Inferior parietal cortex (tissue), 1 donor: ENCODE results near the gene HVCN1.
"Not testable (repeated sequence)": the region's sequence is repeated elsewhere in the genome, so short reads cannot be mapped to it uniquely, and the experiment has no call there.

Experiments
- DNase-seq: peaks from one replicate; pipeline ENCODE4 v3.0.0-alpha.2; 2016; ENCODE audit errors: extremely low spot score

HVCN1 gene, protein sequence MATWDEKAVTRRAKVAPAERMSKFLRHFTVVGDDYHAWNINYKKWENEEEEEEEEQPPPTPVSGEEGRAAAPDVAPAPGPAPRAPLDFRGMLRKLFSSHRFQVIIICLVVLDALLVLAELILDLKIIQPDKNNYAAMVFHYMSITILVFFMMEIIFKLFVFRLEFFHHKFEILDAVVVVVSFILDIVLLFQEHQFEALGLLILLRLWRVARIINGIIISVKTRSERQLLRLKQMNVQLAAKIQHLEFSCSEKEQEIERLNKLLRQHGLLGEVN

DNA sequence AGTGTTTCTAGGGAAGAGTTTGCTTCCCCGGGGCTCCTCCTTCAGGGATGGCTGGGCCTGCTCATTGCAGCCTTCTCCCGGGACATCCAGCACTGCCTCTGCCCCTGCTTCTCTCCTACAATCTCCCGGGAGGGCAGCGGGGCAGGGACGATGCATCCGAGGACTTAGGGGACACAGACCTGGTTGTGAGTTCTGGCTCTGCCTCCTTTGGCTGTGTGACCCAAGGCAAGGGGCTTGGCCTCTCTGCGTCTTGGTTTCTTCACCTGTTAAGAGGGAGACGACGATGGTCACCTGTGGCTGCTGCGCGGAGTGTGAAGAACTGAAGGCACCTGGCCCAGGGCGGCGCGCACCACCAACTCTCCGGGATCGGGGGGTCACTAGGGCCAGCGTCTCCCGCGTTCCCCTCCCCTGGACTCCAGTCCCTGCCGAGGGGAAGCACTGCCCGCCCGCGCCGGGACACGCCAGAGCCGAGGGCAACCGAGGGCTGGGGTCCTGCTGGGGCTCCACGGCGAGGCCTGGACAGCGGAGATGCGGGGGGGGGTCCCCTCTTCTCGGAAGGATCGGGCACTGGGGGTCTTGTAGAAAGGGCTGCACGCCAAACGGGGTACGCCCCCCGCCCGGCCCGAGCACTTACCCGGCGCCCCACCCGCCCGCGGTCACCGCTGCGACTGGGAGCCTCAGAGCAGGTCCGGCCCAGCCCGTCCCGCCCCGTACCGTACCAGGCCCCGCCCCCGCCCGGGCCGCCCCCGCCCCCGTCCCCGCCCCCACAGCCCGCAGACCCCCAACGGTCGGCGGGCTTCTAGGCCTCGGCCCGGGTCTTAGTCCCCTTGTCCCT is at the start of gene HVCN1:
Gene HVCN1 (minus strand): TSS at position 670 of the 835 bp plus-strand sequence. CDS start 5,870 bp downstream, outside the sequence.
- no peak for DNase-seq

DNA sequence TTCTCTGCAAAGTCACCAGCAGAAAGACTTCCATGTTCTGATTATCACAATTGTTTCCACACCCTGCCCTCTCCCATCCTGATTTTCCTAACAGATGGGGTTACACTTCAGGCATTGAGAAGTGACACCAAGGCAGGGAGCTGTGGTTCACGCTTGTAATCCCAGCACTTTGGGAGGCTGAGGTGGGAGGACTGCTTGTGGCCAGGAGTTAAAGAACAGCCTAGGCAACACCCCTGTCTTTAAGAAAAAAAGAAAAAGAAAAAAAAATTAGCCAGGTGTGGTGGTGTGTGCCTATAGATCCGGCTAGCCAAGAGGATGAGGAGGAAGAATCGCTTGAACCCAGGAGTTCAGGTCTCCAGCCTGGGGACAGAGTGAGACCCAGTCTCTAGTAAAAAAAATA is 48.6 kb upstream of the HVCN1 start:
- DNase-seq = no peak

DNA sequence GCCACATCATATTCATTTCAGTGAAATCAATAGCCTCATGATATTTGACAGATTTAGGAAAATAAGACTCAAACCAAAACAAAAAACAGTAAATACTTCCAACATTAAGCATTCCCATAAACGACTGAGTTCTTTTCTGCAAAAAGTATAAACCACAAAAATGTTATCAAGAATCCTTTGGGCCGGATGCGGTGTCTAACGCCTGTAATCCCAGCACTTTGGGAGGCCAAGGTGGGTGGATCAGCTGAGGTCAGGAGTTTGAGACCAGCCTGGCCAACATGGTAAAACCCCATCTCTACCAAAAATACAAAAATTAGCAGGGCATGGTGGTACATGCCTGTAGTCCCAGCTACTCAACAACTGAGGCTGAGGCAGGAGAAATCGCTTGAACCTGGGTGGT is 48.1 kb upstream of the HVCN1 start:
- DNase-seq = not testable (repeated sequence)

DNA sequence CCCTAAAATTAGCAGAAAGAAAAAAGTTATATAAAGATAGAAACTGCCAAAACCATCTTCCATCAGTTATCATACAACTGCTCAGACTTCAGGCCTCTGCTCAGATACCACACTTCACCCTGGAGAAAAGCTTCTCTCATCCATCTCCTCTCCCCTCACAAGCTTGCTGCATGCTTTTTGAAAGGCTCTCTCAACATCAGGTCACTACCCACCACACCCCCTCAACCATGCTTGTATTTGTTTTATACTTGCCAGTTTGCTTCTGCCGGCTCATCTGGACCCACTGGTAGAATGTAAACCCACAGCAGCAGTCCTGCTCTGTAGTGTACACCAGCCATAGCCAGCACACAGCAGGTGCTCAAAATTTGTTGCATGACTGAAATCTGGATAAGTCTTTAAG is 45.0 kb upstream of the HVCN1 start:
- no peak for DNase-seq

DNA sequence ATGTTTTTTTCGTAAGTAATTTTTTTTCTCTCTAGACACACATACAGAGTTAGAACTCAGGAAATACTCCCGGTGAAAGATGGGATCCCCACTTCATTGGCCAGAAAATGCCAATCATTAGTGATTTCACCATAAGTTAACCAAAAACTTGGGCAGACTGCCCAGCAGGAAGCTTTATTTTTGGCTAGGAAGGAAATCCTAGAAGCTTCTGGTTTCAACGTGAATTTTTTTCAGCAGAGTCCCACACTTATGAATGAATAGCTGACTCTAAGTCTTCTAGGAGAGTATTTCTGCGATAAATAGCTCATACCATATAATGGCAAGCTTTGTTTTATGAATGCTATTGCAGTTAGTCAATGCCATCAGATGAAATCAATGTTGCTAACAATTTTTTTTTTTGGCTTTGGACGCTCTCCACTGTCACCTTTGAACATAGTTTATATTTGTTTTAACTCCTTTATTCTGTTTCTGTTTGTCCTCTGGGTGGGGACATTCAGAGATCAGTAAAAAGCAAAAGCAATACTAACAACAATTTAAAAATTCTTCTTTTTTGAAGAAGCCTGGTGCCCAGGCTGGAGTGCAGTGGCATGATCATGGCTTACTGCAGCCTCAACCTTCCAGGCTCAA is 44.3 kb upstream of the HVCN1 start:
- no peak for DNase-seq

DNA sequence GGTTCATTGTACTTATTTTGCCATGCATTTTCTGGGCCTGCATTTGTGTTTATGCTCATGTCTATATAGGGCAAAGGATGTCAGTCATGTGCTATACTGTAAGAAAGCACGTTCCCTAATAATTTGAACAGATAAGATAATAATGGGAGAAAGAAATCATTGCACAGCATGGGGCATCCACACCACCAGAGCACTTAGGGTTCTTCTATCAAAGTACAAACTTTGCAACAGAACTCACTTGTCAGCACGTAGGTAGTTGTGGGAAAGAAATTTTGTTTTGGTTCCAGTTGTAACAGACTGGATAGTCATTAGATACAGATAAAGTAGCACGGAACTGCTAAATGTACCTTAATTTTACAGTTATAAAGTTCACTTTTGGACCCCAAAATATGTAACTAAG is 43.7 kb upstream of the HVCN1 start:
- no peak for DNase-seq

DNA sequence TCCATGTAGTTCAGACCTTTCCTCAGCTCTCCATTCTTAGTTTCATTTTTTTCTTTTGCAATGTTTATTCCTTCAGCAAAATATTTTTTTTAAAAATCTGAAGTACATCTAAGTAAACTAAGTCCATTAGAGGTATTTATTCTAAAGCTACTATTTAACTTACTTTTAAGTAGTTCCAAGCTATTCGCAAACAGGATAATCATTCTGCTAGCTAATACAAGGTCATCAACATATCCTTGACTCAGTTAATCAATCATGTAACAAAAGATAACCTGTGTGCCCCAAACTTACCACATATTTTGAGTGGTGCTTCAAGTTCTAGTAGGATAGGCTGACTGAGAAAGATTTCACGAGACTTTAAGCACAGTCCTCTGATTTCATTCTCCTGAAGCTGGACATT is 42.6 kb upstream of the HVCN1 start:
- DNase-seq = no peak

DNA sequence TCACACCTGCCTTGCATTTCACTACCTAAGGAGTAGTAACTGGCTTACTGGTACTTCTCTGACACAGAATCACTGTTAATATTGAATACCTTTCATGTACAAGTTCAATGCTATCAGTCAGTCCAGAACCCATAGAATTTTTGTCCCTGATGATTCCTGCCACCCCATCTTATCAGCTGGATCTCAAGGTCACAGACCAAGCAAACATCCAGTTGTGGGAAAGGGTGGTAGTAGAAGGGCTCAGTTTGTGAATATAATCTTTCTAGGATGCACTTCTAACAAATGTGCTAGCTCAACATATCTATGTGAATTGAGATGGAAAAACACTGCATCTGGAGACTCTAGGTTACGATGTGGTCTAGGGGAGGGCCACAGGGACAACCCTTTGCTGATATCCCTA is 39.7 kb upstream of the HVCN1 start:
- no peak for DNase-seq

DNA sequence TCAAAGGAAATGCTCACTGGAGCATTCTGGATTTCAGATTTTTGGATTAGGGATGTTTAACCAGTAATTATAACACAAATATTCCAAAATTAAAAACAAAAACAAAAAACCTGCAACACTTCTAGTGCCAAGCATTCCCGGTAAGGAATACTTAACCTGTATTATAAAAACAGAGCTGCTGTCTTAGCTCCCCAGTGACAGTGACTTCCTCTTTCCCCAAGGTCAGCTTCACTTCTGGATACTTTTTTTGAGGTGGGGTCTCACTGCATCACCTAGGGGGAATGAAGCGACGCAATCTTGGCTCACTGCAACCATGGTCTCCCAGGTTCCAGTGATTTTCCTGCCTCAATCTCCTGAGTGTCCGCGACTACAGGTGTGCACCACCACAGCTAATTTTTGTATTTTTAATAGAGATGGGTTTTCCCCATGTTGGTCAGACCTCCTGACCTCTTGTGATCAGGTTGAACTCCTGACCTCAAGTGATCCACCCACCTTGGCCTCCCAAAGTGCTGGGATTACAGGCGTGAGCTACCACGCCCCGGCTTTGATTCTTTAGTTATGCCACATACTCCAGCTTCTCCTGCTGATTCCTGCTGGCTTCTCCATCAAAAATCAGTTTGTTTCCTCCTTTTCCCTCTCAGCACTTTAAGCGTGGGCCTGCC is 37.9 kb upstream of the HVCN1 start:
- DNase-seq = no peak

DNA sequence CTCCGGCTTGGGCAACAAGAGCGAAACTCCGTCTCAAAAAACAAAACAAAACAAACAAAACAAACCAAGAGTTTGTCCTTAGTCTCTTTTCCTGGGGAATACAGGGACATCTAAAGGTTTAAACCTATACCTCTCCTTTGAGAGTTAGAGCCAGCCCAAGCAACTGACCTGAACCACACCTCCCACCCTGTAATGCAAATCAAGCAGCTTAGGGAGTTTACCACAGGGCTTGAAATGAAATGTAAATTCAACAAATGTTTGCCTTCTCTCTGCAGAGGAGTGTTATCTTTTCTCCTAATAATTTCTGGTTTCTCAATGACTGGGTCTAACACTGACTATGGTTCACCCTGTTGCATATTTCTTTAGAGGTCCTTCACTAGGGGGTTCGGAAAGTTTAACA is 37.1 kb upstream of the HVCN1 start:
- no peak for DNase-seq

DNA sequence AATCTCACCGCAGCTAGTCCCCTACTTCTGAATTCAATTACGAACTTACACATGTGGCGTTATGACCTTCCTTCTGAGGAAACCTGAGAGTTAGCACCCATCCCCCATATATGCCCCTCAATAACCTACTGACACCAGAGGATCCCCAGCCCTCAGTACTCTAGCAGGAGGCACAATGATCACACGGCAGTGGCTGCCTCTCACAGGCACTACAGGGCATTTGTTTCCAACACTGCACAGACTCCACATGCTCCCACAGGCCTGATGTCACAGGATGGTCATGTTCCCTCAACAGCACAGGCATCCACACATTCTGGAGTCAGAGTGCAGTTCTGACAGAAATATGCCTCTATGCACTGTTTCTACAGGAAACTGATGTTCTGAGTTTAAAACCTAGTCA is 36.4 kb upstream of the HVCN1 start:
- DNase-seq = no peak

DNA sequence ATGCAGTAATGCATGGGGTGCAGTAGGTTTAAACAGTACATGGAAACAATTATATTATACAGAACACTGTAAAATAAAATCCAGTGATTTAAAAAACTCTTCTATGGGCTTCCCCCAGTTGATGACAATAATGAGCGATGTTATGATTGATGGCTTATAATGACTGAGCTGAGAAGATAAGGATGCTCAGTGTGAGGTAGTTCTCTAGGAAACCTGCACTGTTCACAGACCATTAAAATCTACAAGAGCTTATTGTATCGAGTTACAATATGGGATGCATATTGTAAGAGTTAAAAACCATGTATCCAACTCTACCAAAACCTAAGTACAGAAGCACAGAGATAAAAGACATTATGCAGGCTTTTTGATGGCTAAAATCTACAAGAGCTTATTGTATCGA is 34.0 kb upstream of the HVCN1 start:
- not testable (repeated sequence) for DNase-seq

DNA sequence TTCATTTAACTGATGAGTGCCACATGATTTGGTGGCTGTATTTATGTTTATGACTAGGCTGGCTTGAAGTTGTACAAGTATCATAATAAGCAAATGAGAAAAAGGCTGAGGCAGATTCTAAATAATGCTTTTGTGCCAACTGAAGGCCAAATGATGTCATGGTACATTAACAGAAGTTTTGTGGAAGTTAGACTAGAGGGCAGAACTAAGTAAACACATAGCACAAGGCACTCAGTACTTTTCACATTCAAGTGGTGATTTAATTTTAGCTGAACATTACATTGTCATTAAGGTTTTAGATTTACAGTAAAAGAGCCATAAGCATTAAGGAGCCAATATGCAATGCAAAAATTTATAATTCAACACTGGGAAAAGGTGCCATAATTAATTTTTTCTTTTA is 32.7 kb upstream of the HVCN1 start:
- no peak for DNase-seq

DNA sequence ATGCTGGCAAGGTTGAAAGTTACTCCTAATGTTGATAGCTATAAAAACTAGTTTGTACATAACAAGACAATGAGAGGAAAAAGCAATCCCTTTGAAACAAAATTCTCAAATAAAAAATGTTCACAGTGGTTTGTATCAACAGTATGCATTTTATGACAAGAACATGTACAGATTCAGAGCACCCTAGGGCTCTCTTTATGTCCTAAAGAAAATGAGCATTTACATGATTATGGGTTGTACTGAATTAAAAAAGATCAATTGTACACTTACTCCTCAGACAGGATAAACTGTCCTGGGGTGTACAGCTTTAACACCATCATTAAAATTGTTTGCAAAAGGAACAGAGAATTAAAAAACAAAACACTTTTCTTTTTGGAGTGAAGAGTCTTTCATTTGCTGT is 31.6 kb upstream of the HVCN1 start:
- no peak for DNase-seq

DNA sequence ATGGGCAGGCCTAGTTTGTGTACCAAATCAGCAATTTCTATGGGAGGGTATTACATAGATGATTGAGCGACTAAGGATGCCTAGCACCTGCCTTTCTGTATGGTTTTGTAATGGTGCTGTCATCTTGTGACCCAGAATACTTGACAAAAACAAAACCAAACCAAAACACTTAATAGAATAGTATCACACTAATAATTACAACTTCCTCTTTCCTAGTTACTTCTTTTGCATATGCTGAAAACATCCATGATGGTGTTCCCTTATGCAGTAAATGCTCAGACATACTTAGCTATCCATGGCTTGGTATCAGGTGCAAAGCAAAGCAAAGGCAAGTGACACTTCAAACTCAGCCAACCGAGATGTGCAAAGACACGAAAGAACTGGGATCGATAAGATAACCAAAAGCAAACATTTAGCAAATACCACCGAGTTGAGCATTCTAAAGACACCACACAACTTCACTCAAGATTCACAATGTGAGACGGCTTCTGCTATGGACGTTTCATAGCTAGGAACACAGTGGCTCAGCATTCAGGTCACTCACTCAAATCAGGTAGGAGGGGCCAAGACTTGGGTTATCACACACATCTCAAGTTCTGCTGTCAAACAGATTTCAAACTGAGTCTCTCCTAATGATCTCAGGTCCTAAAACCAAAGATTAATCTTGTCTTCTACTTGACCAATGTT is 29.4 kb upstream of the HVCN1 start:
- DNase-seq = no peak

DNA sequence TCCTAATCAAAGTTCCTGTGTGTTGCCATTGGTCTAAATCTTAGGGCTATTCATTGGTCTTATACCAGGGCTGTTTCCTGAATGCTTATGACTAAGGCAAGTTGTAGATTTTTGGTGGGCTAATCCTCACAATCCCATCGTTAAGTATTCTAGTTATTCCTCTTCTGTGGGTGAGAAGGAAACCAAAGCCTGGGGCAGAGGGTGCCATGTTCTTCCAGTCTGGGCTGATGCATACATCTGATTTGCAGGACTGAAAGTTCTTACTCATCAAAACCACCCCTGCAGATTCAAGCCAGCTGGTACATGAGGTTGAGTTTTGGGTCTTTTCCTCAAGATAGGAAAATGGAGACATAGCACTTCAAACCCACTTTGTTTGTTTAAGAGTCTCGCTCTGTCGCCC is 28.1 kb upstream of the HVCN1 start:
- DNase-seq = no peak

DNA sequence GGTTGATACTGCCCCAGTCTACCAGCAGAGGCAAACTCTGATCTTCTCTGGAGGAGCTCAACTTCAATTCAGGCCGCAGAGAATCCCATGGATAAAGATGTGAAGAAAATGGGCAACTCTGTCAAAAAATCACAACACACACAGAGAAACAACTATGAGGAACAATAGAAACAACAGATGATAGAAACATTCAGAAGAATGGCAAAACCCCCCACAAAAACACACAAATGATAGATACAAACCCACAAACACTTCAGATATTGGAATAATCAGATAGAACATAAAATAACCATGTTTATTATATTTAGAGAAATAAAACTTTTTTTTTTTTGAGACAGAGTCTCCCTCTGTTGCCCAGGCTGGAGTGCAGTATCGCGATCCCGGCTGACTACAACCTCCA is 20.0 kb upstream of the HVCN1 start:
- no peak for DNase-seq

DNA sequence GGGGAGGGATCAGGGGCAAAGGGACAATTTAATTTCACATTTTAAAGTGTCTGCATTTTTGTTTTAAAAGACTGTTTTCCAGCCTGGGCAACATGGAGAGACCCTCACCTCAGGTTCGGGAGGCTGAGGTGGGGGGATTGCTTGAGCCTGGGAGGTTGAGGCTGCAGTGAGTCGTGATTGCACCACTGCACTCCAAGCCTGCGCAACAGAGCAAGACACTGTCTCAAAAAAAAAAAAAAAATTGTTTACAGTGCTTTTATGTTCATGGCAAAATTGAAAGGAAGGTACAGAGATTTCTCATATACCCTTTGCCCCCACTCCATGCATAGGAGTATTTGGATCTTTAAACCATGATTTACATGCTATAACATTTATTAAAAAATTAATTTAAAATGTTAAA is 16.4 kb upstream of the HVCN1 start:
- no peak for DNase-seq

DNA sequence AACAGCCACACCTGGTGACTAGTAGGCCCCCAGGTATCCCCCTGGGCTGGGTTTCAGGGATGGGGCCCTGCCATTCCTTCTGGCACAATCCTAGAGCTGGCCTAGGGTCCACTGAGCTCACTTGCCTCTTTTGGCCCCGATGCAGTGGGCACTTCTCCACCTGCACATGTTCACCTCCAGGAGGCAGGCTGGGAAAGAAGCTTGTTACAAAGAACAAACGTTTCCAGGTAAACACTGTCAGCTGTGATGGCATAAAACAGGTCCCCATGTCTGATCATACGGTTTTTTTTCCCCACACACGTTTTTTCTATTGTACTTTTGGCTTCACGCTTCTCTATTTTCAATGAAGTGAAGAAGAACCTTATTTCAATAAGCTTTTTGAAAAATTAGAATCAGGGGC is 15.8 kb upstream of the HVCN1 start:
- no peak for DNase-seq

DNA sequence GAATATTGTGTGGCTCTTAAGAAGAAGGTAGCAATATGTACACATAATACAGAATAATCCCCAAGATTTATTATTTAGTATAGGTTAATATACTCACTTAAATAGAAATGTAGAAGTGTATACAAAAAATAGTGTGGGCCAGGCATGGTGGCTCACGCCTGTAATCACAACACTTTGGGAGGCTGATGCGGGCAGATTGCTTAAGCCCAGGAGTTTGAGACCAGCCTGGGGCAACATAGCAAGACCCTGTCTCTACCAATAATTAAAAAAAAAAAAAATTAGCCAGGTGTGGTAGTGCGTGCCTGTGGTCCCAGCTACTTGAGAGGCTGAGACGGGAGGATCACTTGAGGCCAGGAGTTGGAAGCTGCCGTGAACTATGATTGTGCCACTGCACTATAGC is 15.3 kb upstream of the HVCN1 start:
- DNase-seq = no peak

DNA sequence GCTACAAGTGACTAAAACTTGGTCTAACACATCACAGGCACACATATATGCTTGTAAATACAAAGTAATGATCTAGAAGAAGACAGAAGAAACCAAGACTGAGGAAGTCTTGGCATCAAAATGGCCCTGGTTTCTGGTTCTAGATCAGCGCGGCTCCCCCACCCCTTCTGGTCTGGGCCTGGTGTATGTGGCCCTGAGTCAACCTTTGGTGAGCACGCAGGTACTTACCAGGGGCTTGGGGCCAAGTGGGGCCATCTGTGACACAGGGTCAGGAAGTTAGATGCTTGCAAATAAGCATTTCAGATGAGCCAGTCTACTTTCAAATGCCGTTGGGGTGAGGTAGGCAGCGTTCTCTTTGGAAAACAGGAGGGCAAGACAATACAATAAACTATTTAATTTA is 13.2 kb upstream of the HVCN1 start:
- no peak for DNase-seq
